Loucy (cell line): ENCODE data around the gene ZKSCAN1.

Source experiments
- H2AFZ ChIP-seq: fragments of 200-600 bp; sonication (generic); 2 replicates; pipeline ENCODE4 v1.6.0; 2016; ENCODE audit warnings: antibody characterized with exemption, mild to moderate bottlenecking, low read length, moderate library complexity
- H3F3A ChIP-seq: fragments of 200-600 bp; 2 replicates; pipeline ENCODE4 v1.6.0; 2016; ENCODE audit warnings: antibody characterized with exemption, low read depth, mild to moderate bottlenecking
- H3K27me3 ChIP-seq: fragments of 200-600 bp; sonication (generic); 2 replicates; pipeline ENCODE4 v1.6.1; 2014; ENCODE audit warnings: low read length, mild to moderate bottlenecking; ENCODE audit not compliant: insufficient read depth, poor library complexity, severe bottlenecking
- H3K36me3 ChIP-seq: fragments of 200-600 bp; sonication (generic); 2 replicates; pipeline ENCODE4 v1.6.1; 2016; ENCODE audit warnings: low read length; ENCODE audit not compliant: insufficient read depth
- H3K4me1 ChIP-seq: fragments of 200-600 bp; sonication (generic); 2 replicates; pipeline ENCODE4 v1.5.1; 2014; ENCODE audit warnings: low read length, mild to moderate bottlenecking; ENCODE audit not compliant: insufficient read depth, poor library complexity, severe bottlenecking
- H3K4me2 ChIP-seq: fragments of 200-600 bp; sonication (generic); 2 replicates; pipeline ENCODE4 v1.6.0; 2014; ENCODE audit warnings: antibody characterized with exemption, low read length, low read depth, mild to moderate bottlenecking; ENCODE audit not compliant: poor library complexity, severe bottlenecking
- H3K4me3 ChIP-seq: fragments of 200-600 bp; sonication (generic); 2 replicates; pipeline ENCODE4 v1.5.1; 2014; ENCODE audit warnings: low read length, mild to moderate bottlenecking, mixed read lengths; ENCODE audit not compliant: poor library complexity, severe bottlenecking
- H3K79me2 ChIP-seq: fragments of 200-600 bp; sonication (generic); 2 replicates; pipeline ENCODE4 v1.6.1; 2014; ENCODE audit warnings: low read length; ENCODE audit not compliant: insufficient read depth
- H3K9ac ChIP-seq: fragments of 200-600 bp; sonication (generic); 2 replicates; pipeline ENCODE4 v1.6.0; 2014; ENCODE audit warnings: mild to moderate bottlenecking, low read depth, low read length, moderate library complexity; ENCODE audit not compliant: poor library complexity, severe bottlenecking
- H3K9me2 ChIP-seq: fragments of 200-600 bp; sonication (generic); replicated peaks from 2 replicates; pipeline ENCODE4 v1.6.1; 2016; ENCODE audit warnings: low read depth, low read length, mixed read lengths
- H3K9me3 ChIP-seq: fragments of 200-600 bp; sonication (generic); 2 replicates; pipeline ENCODE4 v1.6.1; 2014; ENCODE audit warnings: mild to moderate bottlenecking, antibody characterized with exemption, low read length, low read depth; ENCODE audit not compliant: insufficient read depth
- H4K20me1 ChIP-seq: fragments of 200-600 bp; sonication (generic); 2 replicates; pipeline ENCODE4 v1.6.0; 2014; ENCODE audit warnings: antibody characterized with exemption, low read length, mild to moderate bottlenecking; ENCODE audit not compliant: insufficient read depth, poor library complexity, severe bottlenecking
- EZH2phosphoT487 ChIP-seq: fragments of 200-600 bp; IDR thresholded peaks from 2 replicates; pipeline ENCODE4 v1.6.1; 2018; ENCODE audit warnings: antibody characterized with exemption, mild to moderate bottlenecking, moderate library complexity, borderline replicate concordance
- TF ChIP-seq, protein P1 (sequence below): fragments of 200-600 bp; sonication (generic); conservative IDR thresholded peaks from 2 replicates; pipeline ENCODE4 v1.5.1; 2014; ENCODE audit warnings: mild to moderate bottlenecking, antibody characterized with exemption, low read length

Gene ZKSCAN1

DNA sequence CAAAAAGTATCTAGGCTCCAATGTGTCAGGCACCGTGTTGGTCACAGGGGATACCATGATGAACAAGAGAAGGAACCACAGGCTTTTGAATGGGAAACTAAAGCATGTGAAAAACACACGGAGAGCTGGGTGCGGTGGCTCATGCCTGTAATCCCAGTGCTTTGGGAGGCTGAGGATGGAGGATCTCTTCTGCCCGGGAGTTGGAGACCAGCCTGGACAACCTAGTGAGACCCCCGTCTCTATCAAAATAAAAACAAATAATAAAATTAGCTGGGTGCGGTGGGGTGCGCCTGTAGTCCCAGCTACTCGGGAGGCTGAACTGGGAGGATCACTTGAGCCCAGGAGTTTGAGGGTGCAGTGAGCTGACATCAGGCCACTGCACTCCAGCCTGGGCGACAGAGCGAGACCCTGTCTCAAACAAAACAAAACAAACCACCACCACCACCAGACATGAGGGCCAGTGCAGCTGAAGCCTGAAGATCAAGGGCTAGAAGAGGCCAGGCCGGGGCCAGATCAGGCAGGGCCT is 72.8 kb downstream of the ZKSCAN1 start:
- Histone ChIP-seq H3K79me2 (peaks cover 31% of the 10 kb centered on the region; the same call in 1 of the 2 replicates), H3K27me3 (no peaks in the 10 kb centered on the region), H2AFZ (peak overlapping the region; percentile 96), H3K9me2 (no peaks in the 10 kb centered on the region), H3K9me3 (no peaks in the 10 kb centered on the region), H3K4me2 (peak overlapping the region; percentile 98), H3K36me3 (peaks cover 24% of the 10 kb centered on the region; the same call in 1 of the 2 replicates), H3K4me1 (peaks cover 19% of the 10 kb centered on the region), H3K9ac (peak overlapping the region; percentile 97), H4K20me1 (peaks cover 17% of the 10 kb centered on the region), H3F3A (peaks cover 20% of the 10 kb centered on the region; the same call in 1 of the 2 replicates), H3K4me3 (peak overlapping the region; percentile 97)
- TF ChIP-seq, protein P1, sequence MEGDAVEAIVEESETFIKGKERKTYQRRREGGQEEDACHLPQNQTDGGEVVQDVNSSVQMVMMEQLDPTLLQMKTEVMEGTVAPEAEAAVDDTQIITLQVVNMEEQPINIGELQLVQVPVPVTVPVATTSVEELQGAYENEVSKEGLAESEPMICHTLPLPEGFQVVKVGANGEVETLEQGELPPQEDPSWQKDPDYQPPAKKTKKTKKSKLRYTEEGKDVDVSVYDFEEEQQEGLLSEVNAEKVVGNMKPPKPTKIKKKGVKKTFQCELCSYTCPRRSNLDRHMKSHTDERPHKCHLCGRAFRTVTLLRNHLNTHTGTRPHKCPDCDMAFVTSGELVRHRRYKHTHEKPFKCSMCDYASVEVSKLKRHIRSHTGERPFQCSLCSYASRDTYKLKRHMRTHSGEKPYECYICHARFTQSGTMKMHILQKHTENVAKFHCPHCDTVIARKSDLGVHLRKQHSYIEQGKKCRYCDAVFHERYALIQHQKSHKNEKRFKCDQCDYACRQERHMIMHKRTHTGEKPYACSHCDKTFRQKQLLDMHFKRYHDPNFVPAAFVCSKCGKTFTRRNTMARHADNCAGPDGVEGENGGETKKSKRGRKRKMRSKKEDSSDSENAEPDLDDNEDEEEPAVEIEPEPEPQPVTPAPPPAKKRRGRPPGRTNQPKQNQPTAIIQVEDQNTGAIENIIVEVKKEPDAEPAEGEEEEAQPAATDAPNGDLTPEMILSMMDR, result no peak
- TF ChIP-seq EZH2phosphoT487, result no peak

DNA sequence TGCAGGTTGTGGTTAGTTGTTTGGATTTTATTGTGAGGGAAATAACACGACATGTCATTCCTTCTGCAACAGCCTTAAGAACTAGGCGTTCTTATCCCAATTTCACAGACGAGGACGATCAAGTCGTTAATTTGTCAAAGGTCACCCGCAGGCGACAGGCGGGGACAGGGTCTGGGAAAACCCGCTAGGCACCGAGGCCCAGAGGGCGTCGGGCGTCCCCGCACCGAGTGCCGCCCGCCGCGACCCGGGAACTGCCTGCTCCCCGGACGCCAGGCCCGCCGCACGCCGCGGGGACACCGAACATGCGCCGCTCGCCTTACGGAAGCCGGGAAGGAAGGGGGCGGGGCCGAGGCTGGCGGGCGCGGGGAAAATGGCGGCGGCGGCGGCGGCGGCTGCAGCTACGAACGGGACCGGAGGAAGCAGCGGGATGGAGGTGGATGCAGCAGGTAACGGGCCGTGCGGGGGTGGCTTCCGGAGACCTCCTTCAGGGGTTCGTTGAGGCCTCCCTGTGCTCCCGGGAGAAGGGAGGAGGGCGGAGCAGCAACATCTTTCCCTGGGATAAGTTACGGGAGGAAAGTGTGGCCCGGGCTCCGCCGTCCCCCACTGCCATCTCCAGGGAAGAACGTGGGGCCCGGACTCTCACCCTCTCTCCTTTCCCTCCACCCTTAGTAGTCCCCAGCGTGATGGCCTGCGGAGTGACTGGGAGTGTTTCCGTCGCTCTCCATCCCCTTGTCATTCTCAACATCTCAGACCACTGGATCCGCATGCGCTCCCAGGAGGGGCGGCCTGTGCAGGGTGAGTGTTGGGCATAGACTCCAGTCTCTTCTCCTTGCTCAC is 73.4 kb downstream of the ZKSCAN1 start, which contains the start of gene COPS6:
TSS of gene COPS6 (plus strand) at position 349 of the 837 bp plus-strand sequence. CDS start at position 371, 22 bp downstream.
- H4K20me1 ChIP-seq, result peaks cover 24% of the 10 kb centered on the region

DNA sequence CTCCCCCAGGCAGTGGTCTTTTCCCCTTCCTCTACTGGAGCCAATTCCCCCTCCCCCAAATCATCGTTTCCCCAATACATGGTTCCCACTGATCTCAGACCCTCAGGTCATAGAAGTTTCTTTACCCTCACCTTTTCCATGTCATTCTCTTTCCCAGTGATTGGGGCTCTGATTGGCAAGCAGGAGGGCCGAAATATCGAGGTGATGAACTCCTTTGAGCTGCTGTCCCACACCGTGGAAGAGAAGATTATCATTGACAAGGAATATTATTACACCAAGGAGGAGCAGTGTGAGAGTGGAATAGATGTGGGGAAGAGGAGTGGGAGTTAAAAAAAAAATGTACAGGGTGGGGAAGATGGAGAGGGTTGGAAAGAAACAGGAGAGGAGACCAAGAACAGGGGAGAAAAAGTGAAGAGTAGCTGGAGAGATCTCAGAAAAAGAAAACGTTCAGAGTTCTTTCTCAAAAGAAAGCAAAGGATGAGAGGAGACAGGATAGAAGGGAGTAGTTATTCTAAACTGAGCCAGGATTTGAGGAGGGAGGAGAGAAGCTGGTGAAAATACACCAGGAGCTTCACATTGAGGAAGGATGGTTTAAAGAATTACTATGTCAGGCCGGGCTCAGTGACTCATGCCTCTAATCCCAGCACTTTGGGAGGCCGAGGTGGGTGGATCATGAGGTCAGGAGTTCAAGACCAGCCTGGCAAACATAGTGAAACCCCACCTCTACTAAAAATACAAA is 74.2 kb downstream of the ZKSCAN1 start:
- Histone ChIP-seq H3K4me2 (peak overlapping the region; percentile 98), H3F3A (peaks cover 25% of the 10 kb centered on the region; the same call in 1 of the 2 replicates), H3K27me3 (no peaks in the 10 kb centered on the region), H3K9ac (peak overlapping the region; percentile 97), H4K20me1 (peaks cover 32% of the 10 kb centered on the region), H3K9me2 (no peaks in the 10 kb centered on the region), H2AFZ (peak overlapping the region; percentile 96), H3K4me3 (peak overlapping the region; percentile 97), H3K4me1 (peaks cover 19% of the 10 kb centered on the region), H3K79me2 (peaks cover 45% of the 10 kb centered on the region), H3K9me3 (no peaks in the 10 kb centered on the region), H3K36me3 (peaks cover 39% of the 10 kb centered on the region)
- TF ChIP-seq EZH2phosphoT487, result no peak
- TF ChIP-seq, protein P1, result no peak

More for the DNA sequence above, 73.4 kb downstream of the ZKSCAN1 start, which contains the start of gene COPS6:
- H3K9me3 ChIP-seq, result no peaks in the 10 kb centered on the region
- peak within 1 kb of the TSS; percentile 96 for H2AFZ ChIP-seq
- peak within 1 kb of the TSS; percentile 97 for H3K9ac ChIP-seq
- TF ChIP-seq, protein P1, result no peak
- no peak for TF ChIP-seq EZH2phosphoT487
- no peaks in the 10 kb centered on the region for H3K9me2 ChIP-seq
- H3K4me3 ChIP-seq, result peak within 1 kb of the TSS; percentile 97
- H3K27me3 ChIP-seq, result no peaks in the 10 kb centered on the region
- peak within 1 kb of the TSS; percentile 98 for H3K4me2 ChIP-seq
- H3K4me1 ChIP-seq, result peaks cover 19% of the 10 kb centered on the region
- H3K79me2 ChIP-seq, result peaks cover 38% of the 10 kb centered on the region; the same call in 1 of the 2 replicates
- peaks cover 31% of the 10 kb centered on the region; the same call in 1 of the 2 replicates for H3K36me3 ChIP-seq
- peaks cover 24% of the 10 kb centered on the region; the same call in 1 of the 2 replicates for H3F3A ChIP-seq
